NCI-H2107 treated with DMSO at 0.1 percent for 48 hours (cell line): ENCODE measurements around the gene CCDC177.

Experiments
- DNase-seq: peaks from one replicate; lab custom pipeline; 2025; ENCODE audit not compliant: unreplicated experiment; lab: John Stamatoyannopoulos, UW

The CCDC177 gene

GRCh38 chr14:69574263-69574953 lies at the start of gene CCDC177:
TSS of gene CCDC177 (minus strand) at chr14:69574871. CDS start at chr14:69573622, 1,249 bp downstream.
- DNase-seq = peak; percentile 98

- DNase-seq = no peak
Observed at GRCh38 chr14:69624136-69624535, 49.5 kb upstream of the CCDC177 start.

GRCh38 chr14:69620981-69621380 lies 46.3 kb upstream of the CCDC177 start:
- DNase-seq = no peak

GRCh38 chr14:69620211-69620611 lies 45.5 kb upstream of the CCDC177 start:
- no peak for DNase-seq

GRCh38 chr14:69619012-69619411 lies 44.3 kb upstream of the CCDC177 start:
- DNase-seq = no peak

- DNase-seq = no peak
Observed at GRCh38 chr14:69617796-69618195, 43.1 kb upstream of the CCDC177 start.

- DNase-seq = no peak
Observed at GRCh38 chr14:69616408-69616773, 41.7 kb upstream of the CCDC177 start.

GRCh38 chr14:69615496-69616407 lies 41.1 kb upstream of the CCDC177 start:
- DNase-seq = peak; percentile 89

GRCh38 chr14:69615121-69615495 lies 40.4 kb upstream of the CCDC177 start:
- no peak for DNase-seq

GRCh38 chr14:69614592-69614991 lies 39.9 kb upstream of the CCDC177 start:
- no peak for DNase-seq

GRCh38 chr14:69613312-69614073 lies 38.8 kb upstream of the CCDC177 start:
- DNase-seq = no peak

GRCh38 chr14:69612783-69613130 lies 38.1 kb upstream of the CCDC177 start:
- DNase-seq = no peak

GRCh38 chr14:69612014-69612782 lies 37.5 kb upstream of the CCDC177 start:
- DNase-seq = no peak

GRCh38 chr14:69611172-69612013 lies 36.7 kb upstream of the CCDC177 start, which contains the start of gene SUSD6:
TSS of gene SUSD6 (plus strand) at chr14:69611596. CDS start at chr14:69658593, 46,997 bp downstream.
- DNase-seq = peak; percentile 91

- peak; percentile 85 for DNase-seq
Observed at GRCh38 chr14:69610874-69611171, 36.2 kb upstream of the CCDC177 start.

- DNase-seq = no peak
Observed at GRCh38 chr14:69610020-69610873, 35.6 kb upstream of the CCDC177 start.

GRCh38 chr14:69606258-69607184 lies 31.9 kb upstream of the CCDC177 start:
- no peak for DNase-seq

- DNase-seq = no peak
Observed at GRCh38 chr14:69605738-69606137, 31.1 kb upstream of the CCDC177 start.
